NCI-H2227 treated with DMSO at 0.1 percent for 48 hours (cell line): ENCODE results near the gene ENTREP3.

Experiments
- DNase-seq: peaks from one replicate; lab custom pipeline; 2025; lab: John Stamatoyannopoulos, UW

The ENTREP3 gene

DNA sequence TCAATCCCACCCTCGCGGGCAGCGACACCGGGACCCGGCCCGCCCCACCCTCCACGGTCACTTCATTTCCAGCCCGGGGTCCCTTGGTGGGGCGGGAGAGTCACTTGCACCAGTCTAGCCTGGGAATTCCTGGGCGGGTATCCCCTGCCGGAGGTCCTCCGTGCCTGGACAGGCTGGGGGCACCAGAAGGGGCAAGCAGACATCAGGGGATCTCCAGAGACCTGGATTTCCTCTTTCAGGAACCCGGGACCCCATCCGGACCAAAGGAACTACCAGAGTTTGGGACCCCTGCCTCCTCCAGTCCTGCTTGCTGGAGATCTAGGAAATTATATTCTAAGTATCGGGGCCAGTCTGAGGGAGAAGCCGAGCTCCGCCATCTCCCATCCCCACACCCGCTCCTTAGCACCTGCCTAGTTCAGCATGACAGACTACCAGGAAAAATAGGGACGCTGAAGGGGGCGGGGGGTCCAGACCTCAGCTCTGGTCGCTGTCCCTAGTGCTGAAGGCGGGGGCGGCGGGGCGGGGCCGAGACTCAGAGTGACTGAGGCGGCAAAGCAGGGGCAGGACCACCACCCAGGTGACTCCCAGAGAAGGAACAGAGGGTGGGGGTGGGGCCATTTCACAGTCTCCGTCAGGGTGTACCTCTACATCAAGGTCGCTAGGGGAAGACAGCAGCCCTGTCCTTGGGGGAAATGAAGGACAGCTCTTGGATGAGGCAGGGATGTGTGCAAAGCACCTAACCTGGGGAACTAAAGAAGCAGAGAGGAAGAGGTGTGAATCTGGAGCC is 22.8 kb upstream of the ENTREP3 start:
- DNase-seq = peak; percentile 61

DNA sequence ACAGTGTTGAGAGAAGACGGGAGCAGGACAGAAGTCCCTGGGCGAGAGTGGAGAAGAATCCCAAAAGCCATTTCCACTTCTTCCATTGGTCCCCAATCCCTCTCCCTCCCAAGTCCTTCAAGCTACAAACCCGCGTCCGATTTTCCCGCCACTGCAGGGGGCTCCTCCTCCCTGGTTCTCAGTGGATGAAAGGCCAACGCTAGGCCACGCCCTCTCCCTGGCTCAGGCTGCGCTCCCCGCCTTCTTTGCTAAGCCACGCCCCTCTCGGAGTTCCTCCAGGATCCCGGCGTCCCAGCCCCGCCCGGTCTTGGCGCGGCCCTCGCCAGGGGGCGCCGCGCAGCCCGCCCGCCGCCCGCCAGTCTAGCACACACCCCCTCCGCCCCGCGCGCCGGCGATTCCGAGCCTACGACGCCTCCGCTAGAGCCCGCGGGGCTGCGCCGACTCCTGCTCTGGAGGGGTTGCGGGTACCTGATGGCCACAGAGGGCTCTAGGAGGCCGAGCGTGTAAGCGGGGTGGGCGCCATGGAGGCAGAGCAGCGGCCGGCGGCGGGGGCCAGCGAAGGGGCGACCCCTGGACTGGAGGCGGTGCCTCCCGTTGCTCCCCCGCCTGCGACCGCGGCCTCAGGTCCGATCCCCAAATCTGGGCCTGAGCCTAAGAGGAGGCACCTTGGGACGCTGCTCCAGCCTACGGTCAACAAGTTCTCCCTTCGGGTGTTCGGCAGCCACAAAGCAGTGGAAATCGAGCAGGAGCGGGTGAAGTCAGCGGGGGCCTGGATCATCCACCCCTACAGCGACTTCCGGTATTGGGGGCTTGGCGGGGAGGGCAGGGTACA is 22.0 kb upstream of the ENTREP3 start, which contains the start of gene HCN3:
Gene HCN3, plus strand, starts transcription at position 394 of the 832 bp plus-strand sequence. Its CDS starts 128 bp downstream, at position 522.
- peak; percentile 98 for DNase-seq

DNA sequence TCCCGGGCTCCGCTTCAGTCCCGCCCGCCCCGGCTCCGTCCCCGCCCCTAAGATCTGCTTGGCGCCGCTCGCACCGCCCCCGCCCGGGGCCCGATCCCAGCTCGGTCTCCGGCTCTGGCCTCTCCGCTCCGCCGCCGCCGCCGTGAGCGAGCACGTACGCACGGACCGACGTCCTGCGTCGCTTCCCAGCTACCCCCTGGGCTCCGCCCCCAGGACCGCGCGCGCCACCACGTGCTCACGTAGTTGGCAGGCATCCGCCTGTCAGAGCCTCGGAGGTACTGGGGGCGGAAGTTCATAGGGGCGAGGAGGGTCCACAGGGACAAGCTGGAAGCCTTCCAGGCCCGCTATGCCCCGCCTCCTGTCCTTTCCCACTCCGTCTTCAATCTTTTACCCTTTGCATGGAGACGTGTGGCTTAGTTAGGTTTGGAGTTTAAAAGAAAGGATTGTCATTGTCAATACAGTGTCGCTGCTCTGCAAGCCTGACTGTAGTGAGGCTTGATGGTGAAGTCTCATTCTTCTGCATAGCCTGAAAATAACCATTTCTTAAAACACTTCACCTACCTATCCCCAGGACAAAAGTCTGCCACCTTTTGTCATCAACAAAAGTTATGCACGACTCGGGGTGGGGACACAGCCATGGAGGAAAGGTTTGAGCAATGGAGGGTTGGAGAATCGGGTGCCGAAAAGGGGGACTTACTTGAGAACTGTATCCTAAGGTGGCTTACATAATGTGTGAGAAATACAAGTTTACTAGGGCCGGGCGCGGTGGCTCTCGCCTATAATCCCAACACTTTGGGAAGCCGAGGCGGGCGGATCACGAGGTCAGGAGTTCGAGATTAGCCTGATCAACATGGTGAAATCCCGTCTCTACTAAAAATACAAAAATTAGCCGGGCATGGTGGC is 18.3 kb upstream of the ENTREP3 start, which contains the start of gene CLK2:
Gene CLK2, minus strand, starts transcription at position 162 of the 903 bp plus-strand sequence. CDS start 2,527 bp downstream, outside the sequence.
- peak; percentile 95 for DNase-seq

DNA sequence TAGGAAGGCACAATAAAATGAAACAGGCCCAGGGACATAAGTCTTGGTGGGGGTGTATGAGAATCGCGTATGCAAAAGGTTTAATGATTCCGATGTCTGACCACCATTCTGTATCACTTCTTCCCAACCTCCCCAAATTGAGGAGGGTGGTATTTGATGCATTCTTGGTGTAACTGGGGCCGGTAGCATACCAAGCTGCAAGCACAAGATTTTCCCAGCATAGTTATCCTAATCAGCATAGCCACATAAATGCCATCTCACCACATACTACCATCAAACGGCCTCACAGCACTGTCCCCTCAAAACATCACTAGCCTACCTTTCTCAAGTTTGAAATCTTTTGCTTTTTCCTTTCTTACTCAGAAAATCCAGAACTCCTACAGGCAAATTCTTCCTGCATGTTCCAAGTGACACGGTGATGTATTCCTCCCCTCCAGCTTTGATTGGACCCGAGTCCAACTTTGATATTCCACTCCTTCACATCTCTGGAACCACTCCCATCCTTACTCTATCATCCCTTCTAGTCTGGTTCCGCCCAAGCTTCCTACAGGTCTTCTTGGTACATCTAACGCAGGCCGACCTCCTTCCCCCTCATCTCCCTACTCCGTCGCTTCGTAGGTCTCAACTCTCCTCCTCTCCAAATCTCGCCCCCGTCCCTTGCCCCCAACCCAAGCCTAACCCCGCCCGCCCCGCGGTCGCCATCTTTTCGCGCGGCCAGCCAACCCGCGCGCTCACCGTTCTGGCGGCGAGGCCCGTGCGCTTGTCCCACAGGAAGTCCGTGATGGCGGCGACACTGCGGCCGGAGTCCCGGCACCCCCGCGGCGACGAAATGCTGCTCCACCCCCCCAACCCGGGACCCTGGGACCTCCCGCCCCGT is 17.4 kb upstream of the ENTREP3 start:
- peak; percentile 85 for DNase-seq

DNA sequence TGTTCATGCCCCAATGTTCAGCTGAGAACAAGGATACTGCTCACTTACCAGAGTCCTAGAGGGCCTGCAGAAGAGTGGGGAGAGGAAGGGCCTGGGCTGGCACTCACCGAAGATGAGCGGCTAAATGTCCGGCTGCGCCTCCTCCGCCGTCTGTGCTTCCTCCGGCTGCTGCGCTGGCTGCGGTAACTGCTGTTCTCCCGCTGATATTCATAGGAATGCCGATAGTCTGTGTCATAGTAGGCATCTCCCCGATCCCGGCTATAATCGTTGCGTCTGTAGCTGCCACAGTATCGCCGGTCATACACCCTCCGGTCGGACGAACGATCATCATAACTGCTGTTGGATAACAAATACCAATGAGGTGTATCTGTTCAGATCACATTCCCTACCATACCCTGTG is 14.1 kb upstream of the ENTREP3 start:
- no peak for DNase-seq

DNA sequence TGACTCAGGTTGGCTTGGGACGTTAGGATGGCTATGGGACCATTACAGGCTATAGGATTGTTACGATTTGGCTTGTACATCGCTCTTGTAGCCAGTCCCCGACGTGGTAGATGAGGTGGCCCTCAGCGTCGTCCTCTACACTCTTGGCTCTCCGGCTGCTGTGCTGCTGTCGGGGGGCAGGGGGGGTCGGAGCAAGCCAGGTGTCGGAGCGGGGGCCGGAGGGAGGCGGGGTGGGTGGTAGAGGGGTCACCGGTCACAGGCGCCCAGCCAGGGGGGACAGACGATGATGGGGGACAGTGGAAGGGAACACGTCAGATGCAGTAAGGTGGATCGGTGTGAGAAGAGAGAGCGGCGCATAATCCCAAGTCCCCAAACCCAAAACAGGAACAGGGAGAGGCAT is 13.3 kb upstream of the ENTREP3 start:
- no peak for DNase-seq

DNA sequence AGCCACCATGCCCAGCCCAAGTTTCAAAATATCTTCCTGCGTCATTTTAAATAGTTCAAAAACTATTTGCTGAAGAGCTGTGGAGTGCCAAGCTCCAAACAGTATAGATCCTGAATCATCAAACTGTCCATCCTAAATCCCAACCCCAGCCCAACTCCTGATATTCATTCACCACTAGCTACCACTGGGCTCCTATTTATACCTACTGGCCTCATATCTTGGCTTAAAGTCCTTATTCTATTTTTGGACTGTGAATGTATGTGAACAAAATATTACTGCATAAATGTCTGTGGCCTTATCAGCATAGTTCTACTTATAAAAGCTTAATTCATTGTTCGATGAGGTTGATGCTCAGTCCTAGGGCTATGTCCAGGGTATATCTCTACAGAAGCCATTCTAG is 12.1 kb upstream of the ENTREP3 start:
- DNase-seq = no peak

DNA sequence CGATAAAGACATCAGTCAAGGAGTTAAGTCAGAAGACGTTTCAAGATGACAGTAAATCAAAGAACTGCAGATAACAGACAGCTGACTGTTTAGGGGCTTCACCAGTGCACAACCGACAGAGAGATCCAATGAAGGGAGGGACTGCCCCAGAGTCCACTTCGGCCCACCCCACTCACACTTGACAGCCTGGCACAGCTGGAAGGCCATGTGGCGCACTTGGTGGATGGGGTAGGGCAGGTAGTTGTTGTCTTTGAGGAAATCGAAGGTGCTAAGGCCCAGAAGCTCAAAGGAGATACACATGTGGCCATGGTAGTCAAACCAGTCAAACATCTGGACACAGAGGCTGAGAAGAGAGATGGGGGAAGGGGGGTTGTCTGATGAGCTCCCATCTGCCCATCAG is 11.3 kb upstream of the ENTREP3 start:
- DNase-seq = no peak

DNA sequence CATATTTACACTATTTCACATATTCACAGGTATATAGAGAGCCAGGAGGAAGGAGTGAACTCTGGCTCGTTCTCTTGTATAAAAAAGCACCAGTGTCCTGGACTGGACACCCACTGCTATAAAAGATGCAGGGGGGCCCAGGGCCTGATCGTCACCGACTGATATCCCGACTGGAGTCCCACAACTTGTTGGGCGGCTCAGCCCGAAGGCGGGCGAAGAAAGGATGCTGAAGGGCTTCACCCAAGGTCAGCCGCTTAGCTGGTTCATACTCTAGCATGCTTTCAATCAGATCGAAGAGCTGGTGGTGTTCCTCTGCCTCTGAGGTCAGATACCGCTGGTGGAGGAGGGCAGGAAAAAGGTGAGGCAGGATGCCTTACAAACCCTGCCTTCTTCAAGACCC is 7.8 kb upstream of the ENTREP3 start:
- no peak for DNase-seq

DNA sequence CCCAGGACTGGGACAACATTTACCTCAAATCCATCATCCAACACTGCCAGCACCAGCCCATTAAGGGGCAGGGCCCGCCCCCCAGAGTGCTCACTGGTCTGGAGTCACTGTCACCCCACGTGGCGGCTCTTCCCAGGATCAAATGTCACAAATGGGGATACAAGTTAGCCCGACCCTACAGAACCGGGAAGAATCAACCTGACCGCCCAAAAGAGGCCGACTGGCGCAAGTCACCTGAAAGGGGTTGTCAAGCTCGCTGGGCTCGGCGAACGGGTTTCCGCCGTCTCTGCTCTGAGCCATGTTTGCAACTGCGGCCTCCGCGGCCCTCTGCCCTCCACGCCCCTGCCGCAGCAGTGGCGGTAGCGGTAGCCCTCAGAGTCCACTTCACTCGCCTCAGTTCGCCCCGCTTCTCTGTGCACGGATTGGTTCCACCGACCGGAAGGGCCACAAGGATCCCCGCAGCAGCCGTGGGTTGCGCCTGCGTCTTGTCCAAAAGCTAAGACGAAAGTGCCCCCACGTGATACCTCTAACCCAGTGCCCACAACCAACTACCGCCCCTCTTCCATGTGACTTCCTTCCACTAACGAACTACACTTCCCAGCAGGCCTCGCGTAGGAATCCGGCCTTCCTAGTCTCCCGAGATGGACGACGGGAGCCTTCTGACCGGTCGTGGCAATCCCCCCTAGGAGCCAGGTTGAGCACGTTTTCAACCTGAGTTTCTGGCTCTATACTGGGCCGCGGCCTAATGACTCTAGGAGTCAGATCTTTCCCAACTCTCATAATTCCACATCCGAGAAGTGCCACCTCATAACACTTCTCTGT is 6.8 kb upstream of the ENTREP3 start, which contains the start of gene SCAMP3:
Gene SCAMP3, minus strand, starts transcription at position 509 of the 822 bp plus-strand sequence. Its CDS starts 209 bp downstream, at position 300.
- DNase-seq = peak; percentile 98

DNA sequence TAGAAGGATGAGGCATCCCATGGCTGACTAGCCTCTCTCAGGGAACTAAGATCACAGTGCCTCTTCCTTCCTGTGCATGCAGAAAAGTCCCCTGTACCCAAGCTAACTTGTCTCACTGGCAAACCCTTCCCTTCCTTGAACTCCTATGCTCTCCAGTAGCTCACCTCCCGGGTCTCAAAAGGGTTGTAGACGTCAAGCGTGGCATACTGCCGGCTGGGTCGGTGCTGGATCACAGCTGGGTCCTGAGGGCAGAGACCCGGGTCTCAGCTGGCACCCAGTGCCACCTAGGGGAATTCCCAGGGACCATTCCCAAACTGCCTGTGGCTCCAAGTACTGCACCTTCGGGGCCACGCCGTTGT is 6.2 kb upstream of the ENTREP3 start:
- no peak for DNase-seq

DNA sequence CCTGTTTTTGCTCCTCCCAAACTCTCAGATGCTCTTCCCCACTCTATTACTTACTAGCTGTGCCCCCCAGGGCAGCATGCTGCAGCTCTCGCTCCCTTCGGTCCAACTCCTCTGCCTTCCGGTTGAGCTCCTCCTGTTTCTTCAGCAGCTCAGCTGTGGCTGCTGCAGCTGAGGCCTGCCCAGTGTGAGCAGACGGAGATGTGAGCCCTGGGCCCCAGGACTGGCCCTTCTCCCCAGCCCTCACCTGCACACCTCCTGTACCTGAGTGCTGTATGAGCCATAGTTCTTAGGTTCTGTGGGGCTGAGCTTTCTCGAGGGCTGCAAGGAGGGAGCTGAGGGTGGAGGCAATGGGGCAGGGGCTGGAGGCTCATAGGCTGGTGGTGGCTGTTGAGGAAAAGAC is 5.0 kb upstream of the ENTREP3 start:
- DNase-seq = no peak

DNA sequence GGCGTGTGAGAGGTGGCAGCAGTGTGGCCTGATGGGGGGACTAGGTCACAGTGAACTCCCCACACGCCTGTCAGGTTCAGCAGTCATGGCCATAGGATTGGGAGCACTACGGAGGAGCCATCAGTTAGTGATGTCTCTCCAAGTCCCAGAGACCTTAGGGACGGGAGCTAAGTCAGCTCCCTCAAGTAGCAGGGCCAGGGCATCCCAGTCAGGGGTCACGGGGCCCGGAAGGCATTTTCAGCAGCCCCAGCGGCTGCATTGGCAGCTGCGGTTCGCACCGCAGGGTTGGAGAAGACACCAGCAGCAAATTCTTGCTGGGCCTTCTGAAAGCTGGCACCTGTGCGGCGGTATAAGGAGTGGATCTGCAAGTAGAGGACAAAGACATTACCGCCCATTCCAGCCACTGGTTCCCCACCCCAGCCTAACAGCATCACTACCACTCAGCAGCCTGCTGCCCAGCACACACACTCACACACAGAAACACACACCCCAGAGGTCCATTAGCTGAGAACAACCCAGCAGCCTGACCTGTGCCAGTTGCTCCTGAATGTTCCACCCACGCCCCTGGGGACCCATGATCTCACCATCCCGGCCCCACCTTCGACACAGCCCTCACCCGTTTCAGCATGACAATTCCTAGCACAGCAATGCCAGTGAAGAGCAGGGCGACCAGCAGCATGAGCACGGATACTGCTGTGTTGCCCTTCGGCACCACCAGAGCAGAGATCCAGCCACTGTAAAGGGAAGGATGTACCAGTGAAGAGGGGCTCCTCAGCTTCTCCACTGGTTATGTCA is 972 bp upstream of the ENTREP3 start:
- no peak for DNase-seq

DNA sequence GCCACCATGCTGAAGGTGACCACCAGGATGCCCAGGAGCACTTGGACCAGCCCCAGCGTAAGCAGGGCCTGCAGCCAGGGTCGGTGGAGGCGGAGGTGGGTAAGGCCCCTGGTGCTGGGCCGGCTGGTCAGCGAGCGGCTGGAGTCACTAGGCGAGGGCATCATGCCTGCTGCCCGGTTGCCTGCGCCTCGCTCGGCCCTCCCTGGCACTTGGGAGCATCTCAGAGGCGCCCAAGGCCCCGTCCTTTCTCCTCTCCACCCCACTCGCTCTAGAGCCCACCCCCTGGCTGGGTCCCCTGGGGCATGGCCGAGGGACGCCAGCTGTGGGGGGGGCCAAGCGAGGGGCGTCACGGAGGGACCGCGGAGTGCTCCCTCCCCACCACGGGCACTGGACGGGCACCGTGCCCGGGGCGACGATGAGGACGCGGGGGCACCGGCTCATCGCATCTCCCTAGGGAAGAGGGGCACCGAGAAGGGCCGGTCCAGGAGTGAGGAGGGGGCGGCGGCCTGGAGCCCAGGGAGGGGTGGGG is 505 bp downstream of the ENTREP3 start:
- no peak for DNase-seq

DNA sequence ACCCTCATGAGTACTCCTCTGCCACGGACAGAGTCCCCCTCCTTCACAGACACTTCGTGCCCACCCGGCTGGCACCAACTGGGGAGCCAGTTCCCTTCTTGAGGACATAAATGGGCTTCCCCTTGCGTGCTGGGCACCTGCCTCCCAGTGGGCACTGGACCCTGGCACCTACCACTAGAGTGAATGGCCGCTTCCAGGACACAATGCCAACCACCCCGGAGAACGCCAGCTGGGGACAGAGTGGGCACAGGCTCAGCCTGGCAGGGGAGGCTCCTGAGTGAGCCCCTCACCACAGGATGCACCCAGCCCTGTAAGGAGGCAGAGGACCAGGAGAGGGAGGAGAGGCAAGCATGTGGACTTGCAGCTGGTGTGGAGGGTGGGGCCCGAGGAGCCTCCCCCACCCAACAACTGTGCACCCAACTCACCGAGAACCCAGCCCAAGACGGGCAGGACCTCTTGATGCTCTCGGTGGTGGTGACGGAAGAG is 1.0 kb downstream of the ENTREP3 start:
- no peak for DNase-seq

DNA sequence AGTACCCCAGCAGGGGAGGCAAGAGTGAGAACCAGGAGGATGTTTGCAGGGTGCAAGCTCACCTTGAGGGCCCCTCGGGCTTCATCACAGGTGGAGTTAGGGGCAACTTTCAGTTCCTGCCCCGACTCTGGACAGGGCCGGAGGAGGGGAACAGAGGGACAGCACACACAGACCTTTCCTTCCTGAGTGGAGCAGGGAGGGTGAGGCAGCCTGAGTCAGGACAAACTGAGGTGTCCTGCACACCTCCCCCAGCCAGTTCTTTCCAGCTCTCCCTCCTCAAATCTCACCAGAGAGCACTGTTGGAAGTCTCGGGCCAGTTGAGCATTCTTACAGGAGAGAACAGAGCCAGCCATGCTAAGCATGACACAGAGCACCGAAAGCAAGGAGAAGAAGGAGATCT is 1.5 kb downstream of the ENTREP3 start:
- DNase-seq = no peak

DNA sequence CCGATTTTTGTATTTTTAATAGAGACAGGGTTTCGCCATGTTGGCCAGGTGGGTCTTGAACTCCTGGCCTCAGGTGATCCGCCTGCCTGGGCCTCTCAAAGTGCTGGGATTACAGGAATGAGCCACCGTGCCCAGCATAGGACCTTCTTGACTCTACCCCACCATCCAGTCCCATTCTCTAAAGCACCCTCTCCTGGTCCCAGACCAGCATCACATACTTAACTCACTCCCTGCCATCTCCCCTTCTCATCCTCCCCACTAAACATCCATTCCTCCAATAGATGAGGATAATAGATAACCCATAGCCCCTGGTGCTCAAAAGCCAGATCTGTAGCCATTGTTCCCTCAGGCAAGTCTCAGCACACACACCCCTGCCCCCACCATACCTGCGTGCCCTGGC is 2.1 kb downstream of the ENTREP3 start:
- peak; percentile 6 for DNase-seq

DNA sequence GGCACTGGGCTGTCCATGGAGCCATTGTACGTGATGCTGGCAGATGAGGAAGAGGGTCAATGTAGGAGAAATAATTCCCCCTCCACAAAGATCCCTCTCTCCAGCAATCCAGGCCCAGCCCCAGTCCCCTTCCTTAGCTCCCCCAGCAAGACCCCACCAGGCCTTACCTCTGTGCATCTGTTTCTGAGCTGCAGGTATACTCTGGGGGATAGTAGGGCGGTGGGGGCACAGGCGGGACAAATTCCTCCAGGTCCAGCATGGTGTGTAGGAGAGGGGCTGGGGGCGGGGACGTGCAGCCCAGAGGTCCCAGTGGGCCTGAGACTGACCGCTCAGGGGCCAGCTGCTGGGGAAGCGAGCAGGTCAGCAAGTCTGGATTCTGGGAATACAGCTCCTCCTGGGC is 3.7 kb downstream of the ENTREP3 start:
- no peak for DNase-seq
